Loucy (cell line): ENCODE results near the gene UGP2.

Experiments used
- H2AFZ ChIP-seq: fragments of 200-600 bp; sonication (generic); 2 replicates; pipeline ENCODE4 v1.6.0; 2016; ENCODE audit warnings: antibody characterized with exemption, mild to moderate bottlenecking, low read length, moderate library complexity
- H3F3A ChIP-seq: fragments of 200-600 bp; 2 replicates; pipeline ENCODE4 v1.6.0; 2016; ENCODE audit warnings: antibody characterized with exemption, low read depth, mild to moderate bottlenecking
- H3K27me3 ChIP-seq: fragments of 200-600 bp; sonication (generic); 2 replicates; pipeline ENCODE4 v1.6.1; 2014; ENCODE audit warnings: low read length, mild to moderate bottlenecking; ENCODE audit not compliant: insufficient read depth, poor library complexity, severe bottlenecking
- H3K36me3 ChIP-seq: fragments of 200-600 bp; sonication (generic); 2 replicates; pipeline ENCODE4 v1.6.1; 2016; ENCODE audit warnings: low read length; ENCODE audit not compliant: insufficient read depth
- H3K4me1 ChIP-seq: fragments of 200-600 bp; sonication (generic); 2 replicates; pipeline ENCODE4 v1.5.1; 2014; ENCODE audit warnings: low read length, mild to moderate bottlenecking; ENCODE audit not compliant: insufficient read depth, poor library complexity, severe bottlenecking
- H3K4me2 ChIP-seq: fragments of 200-600 bp; sonication (generic); 2 replicates; pipeline ENCODE4 v1.6.0; 2014; ENCODE audit warnings: antibody characterized with exemption, low read length, low read depth, mild to moderate bottlenecking; ENCODE audit not compliant: poor library complexity, severe bottlenecking
- H3K4me3 ChIP-seq: fragments of 200-600 bp; sonication (generic); 2 replicates; pipeline ENCODE4 v1.5.1; 2014; ENCODE audit warnings: low read length, mild to moderate bottlenecking, mixed read lengths; ENCODE audit not compliant: poor library complexity, severe bottlenecking
- H3K79me2 ChIP-seq: fragments of 200-600 bp; sonication (generic); 2 replicates; pipeline ENCODE4 v1.6.1; 2014; ENCODE audit warnings: low read length; ENCODE audit not compliant: insufficient read depth
- H3K9ac ChIP-seq: fragments of 200-600 bp; sonication (generic); 2 replicates; pipeline ENCODE4 v1.6.0; 2014; ENCODE audit warnings: mild to moderate bottlenecking, low read depth, low read length, moderate library complexity; ENCODE audit not compliant: poor library complexity, severe bottlenecking
- H3K9me2 ChIP-seq: fragments of 200-600 bp; sonication (generic); replicated peaks from 2 replicates; pipeline ENCODE4 v1.6.1; 2016; ENCODE audit warnings: low read depth, low read length, mixed read lengths
- H3K9me3 ChIP-seq: fragments of 200-600 bp; sonication (generic); 2 replicates; pipeline ENCODE4 v1.6.1; 2014; ENCODE audit warnings: mild to moderate bottlenecking, antibody characterized with exemption, low read length, low read depth; ENCODE audit not compliant: insufficient read depth
- H4K20me1 ChIP-seq: fragments of 200-600 bp; sonication (generic); 2 replicates; pipeline ENCODE4 v1.6.0; 2014; ENCODE audit warnings: antibody characterized with exemption, low read length, mild to moderate bottlenecking; ENCODE audit not compliant: insufficient read depth, poor library complexity, severe bottlenecking
- EZH2phosphoT487 ChIP-seq: fragments of 200-600 bp; IDR thresholded peaks from 2 replicates; pipeline ENCODE4 v1.6.1; 2018; ENCODE audit warnings: antibody characterized with exemption, mild to moderate bottlenecking, moderate library complexity, borderline replicate concordance
- TF ChIP-seq, protein P1 (sequence below): fragments of 200-600 bp; sonication (generic); conservative IDR thresholded peaks from 2 replicates; pipeline ENCODE4 v1.5.1; 2014; ENCODE audit warnings: mild to moderate bottlenecking, antibody characterized with exemption, low read length

The UGP2 gene

DNA sequence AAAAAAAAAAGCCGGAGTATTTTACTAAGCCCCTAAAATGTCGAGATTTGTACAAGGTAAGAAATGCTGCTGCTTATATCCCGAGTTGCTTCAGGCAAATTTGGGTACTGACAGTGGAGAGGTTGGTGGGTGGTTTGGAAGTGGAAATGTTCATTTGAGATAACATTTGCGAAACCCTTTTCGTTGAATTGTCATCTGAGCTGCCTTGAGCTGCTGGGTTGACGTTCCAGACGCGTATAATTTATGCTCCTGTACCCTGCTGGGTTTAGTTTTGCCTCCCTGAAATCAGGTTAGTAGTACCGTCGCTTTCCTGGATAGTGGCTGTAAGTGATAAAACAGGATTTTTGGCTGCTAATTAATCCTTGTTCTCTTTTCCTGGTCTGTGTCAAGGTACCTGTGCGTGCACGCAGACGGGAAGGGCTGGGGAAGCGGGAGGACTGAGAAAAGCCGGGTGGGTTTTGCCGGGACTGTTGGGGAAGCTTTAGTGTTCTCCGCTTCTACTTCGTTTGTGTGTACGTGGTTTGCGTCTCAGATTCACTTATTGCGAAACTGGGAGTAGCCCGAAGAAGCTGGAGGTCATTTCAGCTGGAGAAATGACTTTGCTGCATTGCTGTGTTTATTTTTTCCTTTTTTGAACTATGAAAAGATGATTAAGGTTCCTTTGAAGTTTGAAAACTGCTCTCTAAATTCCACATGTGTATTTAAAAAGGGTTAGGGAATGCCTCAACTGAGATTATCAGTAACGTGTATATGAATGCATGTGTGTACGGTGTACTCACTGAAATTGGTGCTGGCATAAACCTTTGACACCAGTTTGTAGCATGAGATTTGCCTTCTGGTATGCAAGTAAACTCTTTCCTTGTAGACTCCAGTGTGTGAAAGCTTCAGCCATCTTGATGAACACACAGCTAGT, 709 bp downstream of the UGP2 start:
- TF ChIP-seq, protein P1, sequence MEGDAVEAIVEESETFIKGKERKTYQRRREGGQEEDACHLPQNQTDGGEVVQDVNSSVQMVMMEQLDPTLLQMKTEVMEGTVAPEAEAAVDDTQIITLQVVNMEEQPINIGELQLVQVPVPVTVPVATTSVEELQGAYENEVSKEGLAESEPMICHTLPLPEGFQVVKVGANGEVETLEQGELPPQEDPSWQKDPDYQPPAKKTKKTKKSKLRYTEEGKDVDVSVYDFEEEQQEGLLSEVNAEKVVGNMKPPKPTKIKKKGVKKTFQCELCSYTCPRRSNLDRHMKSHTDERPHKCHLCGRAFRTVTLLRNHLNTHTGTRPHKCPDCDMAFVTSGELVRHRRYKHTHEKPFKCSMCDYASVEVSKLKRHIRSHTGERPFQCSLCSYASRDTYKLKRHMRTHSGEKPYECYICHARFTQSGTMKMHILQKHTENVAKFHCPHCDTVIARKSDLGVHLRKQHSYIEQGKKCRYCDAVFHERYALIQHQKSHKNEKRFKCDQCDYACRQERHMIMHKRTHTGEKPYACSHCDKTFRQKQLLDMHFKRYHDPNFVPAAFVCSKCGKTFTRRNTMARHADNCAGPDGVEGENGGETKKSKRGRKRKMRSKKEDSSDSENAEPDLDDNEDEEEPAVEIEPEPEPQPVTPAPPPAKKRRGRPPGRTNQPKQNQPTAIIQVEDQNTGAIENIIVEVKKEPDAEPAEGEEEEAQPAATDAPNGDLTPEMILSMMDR: no peak
- TF ChIP-seq EZH2phosphoT487: no peak
- Histone ChIP-seq H3K9ac (peak overlapping the region; percentile 98), H3K79me2 (peaks cover 61% of the 10 kb centered on the region), H3K9me3 (no peaks in the 10 kb centered on the region), H3K4me3 (peak overlapping the region; percentile 92), H4K20me1 (peaks cover 56% of the 10 kb centered on the region), H3K36me3 (no peaks in the 10 kb centered on the region), H3K9me2 (no peaks in the 10 kb centered on the region), H2AFZ (no peak overlapping the region), H3K27me3 (no peaks in the 10 kb centered on the region), H3K4me2 (peak overlapping the region; percentile 95), H3F3A (no peaks in the 10 kb centered on the region), H3K4me1 (peaks cover 73% of the 10 kb centered on the region)

DNA sequence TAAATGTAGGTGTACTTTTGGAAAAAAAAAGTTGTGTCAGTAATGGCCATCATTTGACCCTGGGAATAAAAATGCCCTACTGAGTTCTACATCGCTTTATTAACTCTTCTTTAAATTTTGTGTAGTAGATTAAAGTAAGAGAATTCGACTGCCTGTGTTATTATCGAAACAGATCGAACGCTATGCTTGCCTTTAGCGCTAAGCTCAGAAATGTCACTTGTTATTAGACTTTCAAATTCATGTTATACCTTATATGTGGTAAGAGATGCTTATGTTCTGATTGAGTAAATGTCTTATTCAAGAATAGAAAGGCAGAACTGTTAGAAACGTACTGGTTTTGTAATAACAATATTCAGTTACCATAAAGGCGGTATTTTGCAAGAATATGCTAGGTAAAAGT, 1.4 kb downstream of the UGP2 start:
- Histone ChIP-seq H3F3A (no peaks in the 10 kb centered on the region), H3K9me3 (no peaks in the 10 kb centered on the region), H3K36me3 (no peaks in the 10 kb centered on the region), H3K79me2 (peaks cover 68% of the 10 kb centered on the region), H2AFZ (no peak overlapping the region), H3K4me1 (peaks cover 74% of the 10 kb centered on the region), H3K9ac (peak overlapping the region; percentile 98), H3K27me3 (no peaks in the 10 kb centered on the region), H3K4me3 (peak overlapping the region; percentile 92), H3K4me2 (peak overlapping the region; percentile 95), H4K20me1 (peaks cover 60% of the 10 kb centered on the region), H3K9me2 (no peaks in the 10 kb centered on the region)
- TF ChIP-seq, protein P1: no peak
- no peak for TF ChIP-seq EZH2phosphoT487

DNA sequence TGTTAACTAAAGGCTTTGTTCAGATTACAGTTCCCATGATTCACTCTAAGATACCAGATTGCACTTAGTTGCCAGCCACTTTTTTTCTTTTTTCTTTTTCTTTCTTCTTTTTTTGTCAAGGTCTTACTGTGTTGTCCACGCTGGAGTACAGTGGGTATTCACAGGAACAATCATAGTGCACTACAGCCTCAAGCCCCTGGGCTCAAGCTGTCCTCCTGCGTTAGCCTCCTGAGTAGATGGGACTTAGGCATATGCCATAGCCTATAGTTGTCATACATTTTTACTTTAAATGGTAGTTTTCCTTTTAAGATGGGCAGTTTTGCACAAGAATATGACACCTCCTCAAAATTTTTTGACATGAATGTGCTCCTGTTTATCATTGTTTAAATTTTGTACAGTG, 2.1 kb downstream of the UGP2 start:
- Histone ChIP-seq H3K9ac (peak overlapping the region; percentile 98), H3K9me2 (no peaks in the 10 kb centered on the region), H3K9me3 (no peaks in the 10 kb centered on the region), H3K4me3 (peak overlapping the region; percentile 92), H3K4me1 (peaks cover 73% of the 10 kb centered on the region), H3K4me2 (peak overlapping the region; percentile 95), H3K36me3 (no peaks in the 10 kb centered on the region), H3F3A (no peaks in the 10 kb centered on the region), H3K27me3 (no peaks in the 10 kb centered on the region), H4K20me1 (peaks cover 66% of the 10 kb centered on the region), H3K79me2 (peaks cover 75% of the 10 kb centered on the region), H2AFZ (no peak overlapping the region)
- no peak for TF ChIP-seq EZH2phosphoT487
- TF ChIP-seq, protein P1: no peak
